Omental fat pad (tissue), 4 donors: ENCODE results near the gene VWC2L. TPM values are rescaled to one million over a fixed set of nuclear protein-coding genes. Genes with fewer than 3 reads are reported as not detected.

Experiments used
- ATAC-seq: fragments of 150-250 bp; one replicate; pipeline ENCODE4 v1.9.1; 2016; ENCODE audit warnings: mild to moderate bottlenecking, moderate library complexity; ENCODE audit not compliant: low FRiP score
- DNase-seq: peaks from one replicate; pipeline ENCODE4 v3.0.0-alpha.2; 2019; ENCODE audit warnings: low spot score
- total RNA-seq, 4 donors: library from RNA; depleted of rRNA; stranded (reverse); fragments of >200 nt; gene quantifications; one replicate each; pipeline ENCODE4 v1.1.0, GENCODE V29; 2016
- TF ChIP-seq, protein P1 (sequence below), 3 donors: fragments of 450-650 bp; IDR thresholded peaks; one replicate each; pipeline ENCODE4 v1.5.1; 2016 to 2017; ENCODE audit warnings: antibody characterized with exemption in 3 of 3, mild to moderate bottlenecking in 3 of 3, moderate library complexity in 2 of 3

Gene VWC2L
- total RNA-seq, 4 donors from 2014 or later = not detected

DNA sequence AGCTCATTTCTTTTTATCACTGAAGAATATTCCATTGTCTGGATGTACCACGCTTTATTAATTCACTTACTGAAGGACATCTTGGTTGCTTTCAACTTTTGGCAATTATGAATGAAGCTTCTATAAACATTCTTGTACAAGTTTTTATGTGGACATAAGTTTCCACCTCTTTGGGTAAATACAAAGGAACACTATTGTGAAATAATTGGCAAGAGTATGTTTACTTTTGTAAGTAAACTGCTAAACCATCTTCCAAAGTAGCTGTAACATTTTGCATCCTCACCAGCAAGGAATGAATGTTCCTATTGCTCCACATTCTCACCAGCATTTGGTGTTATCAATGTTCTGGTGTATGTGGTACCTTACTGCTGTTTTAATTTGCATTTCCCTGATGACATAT is 15.8 kb upstream of the VWC2L start:
- TF ChIP-seq, protein P1, sequence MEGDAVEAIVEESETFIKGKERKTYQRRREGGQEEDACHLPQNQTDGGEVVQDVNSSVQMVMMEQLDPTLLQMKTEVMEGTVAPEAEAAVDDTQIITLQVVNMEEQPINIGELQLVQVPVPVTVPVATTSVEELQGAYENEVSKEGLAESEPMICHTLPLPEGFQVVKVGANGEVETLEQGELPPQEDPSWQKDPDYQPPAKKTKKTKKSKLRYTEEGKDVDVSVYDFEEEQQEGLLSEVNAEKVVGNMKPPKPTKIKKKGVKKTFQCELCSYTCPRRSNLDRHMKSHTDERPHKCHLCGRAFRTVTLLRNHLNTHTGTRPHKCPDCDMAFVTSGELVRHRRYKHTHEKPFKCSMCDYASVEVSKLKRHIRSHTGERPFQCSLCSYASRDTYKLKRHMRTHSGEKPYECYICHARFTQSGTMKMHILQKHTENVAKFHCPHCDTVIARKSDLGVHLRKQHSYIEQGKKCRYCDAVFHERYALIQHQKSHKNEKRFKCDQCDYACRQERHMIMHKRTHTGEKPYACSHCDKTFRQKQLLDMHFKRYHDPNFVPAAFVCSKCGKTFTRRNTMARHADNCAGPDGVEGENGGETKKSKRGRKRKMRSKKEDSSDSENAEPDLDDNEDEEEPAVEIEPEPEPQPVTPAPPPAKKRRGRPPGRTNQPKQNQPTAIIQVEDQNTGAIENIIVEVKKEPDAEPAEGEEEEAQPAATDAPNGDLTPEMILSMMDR (IDR thresholded peaks at IDR 0.05) = no peak
- ATAC-seq = no peak
- DNase-seq = no peak

DNA sequence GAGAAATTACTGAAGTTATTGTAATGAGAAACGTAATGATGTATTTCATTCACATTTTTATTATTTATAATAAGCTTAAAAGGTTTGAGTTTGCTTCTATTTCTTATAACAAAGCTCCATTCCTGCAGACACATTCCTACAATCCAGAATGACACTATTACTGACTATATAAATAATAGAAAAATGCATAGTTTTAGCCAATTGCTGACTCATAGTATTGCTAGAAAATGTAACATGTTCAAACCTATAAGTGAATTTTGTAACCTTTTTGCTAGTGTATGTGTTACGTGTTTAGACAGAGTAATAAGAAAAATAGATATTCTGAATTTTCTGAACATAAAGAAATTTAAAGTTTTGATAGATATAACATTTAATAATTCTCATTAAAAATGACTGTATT is 9.3 kb upstream of the VWC2L start:
- ATAC-seq (no peak), DNase-seq (no peak)
- TF ChIP-seq, protein P1 (IDR thresholded peaks at IDR 0.05) = no peak

DNA sequence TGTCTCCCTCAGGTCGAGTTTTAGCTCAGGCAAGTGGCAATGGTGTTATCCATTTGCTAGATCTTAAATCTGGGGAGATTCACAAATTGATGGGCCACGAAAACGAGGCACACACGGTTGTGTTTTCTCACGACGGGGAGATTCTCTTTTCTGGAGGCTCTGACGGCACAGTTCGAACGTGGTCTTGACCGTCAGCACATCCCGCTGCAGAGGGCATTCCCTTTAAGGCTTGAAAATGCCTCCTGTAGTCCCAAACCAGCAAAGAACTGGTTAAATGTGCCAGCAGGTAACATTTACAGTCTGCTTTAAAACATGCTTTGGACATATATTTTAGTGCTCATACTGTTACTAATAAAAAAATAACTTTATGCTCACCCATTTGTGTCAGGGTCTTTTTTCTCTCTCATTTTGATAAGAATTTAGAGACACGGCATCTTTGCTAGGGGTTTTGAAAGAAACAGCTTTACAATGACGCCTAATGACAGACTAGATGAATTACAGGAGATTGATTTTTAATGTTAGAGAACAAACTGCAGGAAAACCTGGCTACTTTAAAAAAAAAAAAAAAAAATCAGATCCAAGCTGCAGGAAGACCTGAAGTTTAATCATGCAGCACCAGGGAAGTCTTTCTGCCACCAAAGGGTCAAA is 602 bp upstream of the VWC2L start:
- TF ChIP-seq, protein P1 (IDR thresholded peaks at IDR 0.05) = no peak
- DNase-seq (no peak), ATAC-seq (no peak)

DNA sequence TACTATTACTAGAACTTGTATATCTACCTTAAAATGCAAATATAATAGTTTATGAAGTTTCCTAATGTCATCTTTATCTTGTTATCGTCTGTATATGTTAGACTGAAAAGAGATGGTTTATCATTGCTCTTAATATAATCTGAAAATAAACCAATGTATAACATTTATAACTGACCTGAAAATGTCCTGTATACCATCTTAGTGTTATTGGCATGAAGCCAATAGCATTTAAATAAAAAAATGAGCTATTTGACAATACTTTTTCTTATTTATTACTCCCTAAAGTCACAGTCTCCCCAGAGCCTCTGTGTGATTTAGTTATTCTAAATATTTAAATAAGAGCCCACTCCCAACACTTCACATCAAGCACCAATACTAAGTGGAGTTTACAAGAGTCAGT is 1.8 kb downstream of the VWC2L start:
- TF ChIP-seq, protein P1 (IDR thresholded peaks at IDR 0.05) = no peak
- ATAC-seq (no peak), DNase-seq (no peak)

DNA sequence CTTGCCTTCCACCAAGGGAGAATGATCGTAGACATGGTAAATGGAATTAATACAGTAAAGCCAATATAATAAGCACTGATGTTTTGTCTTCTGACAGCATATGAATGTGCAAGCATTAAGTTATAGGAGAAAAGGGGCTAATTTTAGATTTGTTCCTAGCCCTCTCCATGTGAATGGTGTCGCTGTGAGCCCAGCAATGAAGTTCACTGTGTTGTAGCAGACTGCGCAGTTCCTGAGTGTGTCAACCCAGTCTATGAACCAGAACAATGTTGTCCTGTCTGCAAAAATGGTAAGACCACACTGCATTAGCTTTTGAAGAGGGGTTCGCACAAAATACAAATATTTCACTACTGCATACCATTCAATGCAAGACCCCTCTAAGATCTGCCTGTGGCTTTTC is 25.6 kb downstream of the VWC2L start:
- DNase-seq = no peak
- TF ChIP-seq, protein P1 (IDR thresholded peaks at IDR 0.05) = no peak
- ATAC-seq = no peak

DNA sequence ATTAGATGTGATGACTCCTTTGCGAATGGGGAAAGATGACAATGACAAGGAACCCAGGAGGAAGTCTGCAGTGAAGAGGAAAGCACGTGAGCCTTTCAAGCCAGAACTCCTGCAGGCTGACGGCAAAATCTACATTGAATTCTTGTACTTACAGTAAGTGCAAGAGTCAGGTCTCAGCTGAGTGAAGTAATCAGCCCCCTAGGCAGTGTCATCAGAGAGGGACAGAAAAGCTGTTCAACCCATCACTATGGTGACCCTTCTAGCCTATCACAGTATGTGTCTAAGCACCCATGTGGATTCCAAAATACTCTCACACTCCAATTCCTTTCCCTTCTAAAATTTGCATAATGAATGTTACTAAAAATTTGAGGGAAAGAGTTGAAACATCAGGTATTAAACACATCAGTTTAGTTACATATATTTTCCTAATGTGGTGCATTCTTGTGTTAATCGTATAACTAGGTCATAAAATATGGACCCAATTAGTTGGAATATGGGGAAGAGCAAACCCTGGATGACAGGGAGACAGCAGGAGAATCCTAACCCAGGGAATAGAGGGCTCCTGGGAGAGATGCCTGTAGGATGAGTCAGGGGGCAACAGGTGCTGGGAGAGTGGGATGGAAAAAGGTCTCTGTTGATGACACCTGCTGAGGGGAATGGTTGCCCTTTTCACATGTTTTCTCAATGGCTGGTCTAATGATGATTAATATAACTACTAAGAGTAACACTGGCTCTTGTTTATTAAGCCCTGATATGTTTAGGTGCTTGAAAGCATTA is 39.5 kb downstream of the VWC2L start:
- TF ChIP-seq, protein P1 (IDR thresholded peaks at IDR 0.05) = no peak
- DNase-seq (no peak), ATAC-seq (no peak)
